ENCODE measurements around the gene ATRAID. TPM values are rescaled to one million over a fixed set of nuclear protein-coding genes. Genes with fewer than 3 reads are reported as not detected.

ATRAID gene
- total and polyA plus RNA-seq, 2 of the 8 experiments (the other 6 are each of a cell fraction or from before 2014, with no cell fraction given): 109 to 280 TPM

DNA sequence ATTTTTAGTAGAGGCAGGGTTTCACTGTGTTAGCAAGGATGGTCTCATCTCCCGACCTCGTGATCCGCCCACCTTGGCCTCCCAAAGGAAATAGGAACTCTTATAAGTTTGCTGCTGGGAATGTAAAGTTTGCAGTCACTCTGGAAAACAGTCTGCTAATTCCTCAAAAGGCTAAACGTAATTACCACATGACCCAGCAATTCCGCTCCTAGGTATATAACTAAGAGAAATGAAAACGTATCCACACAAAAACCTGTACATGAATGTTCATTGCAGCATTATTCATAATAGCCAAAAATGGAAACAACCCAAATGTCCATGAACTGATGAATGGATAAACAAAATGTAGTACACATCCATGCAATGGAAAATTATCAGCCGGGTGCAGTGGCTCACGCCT, 21.9 kb upstream of the ATRAID start (continued):
- TF ChIP-seq SAP30 (IDR thresholded peaks at IDR 0.05; ENCODE audit: insufficient read depth, insufficient replicate concordance, low read length) (no peak), HDAC2 (IDR thresholded peaks at IDR 0.05; ENCODE audit: borderline replicate concordance in 1 of 2, low read depth in 2 of 2, low read length in 2 of 2) (no peak), SUZ12 (IDR thresholded peaks at IDR 0.05; ENCODE audit: low read length) (no peak)

Data from H1 (cell line).